NCI-H128 (cell line): ENCODE data around the gene CDKN2C.
"Not testable (repeated sequence)": the region's sequence is repeated elsewhere in the genome, so short reads cannot be mapped to it uniquely, and the experiment has no call there.

ENCODE experiments used
- DNase-seq: peaks from one replicate; lab custom pipeline; 2025; ENCODE audit not compliant: unreplicated experiment; lab: John Stamatoyannopoulos, UW

CDKN2C gene

DNA sequence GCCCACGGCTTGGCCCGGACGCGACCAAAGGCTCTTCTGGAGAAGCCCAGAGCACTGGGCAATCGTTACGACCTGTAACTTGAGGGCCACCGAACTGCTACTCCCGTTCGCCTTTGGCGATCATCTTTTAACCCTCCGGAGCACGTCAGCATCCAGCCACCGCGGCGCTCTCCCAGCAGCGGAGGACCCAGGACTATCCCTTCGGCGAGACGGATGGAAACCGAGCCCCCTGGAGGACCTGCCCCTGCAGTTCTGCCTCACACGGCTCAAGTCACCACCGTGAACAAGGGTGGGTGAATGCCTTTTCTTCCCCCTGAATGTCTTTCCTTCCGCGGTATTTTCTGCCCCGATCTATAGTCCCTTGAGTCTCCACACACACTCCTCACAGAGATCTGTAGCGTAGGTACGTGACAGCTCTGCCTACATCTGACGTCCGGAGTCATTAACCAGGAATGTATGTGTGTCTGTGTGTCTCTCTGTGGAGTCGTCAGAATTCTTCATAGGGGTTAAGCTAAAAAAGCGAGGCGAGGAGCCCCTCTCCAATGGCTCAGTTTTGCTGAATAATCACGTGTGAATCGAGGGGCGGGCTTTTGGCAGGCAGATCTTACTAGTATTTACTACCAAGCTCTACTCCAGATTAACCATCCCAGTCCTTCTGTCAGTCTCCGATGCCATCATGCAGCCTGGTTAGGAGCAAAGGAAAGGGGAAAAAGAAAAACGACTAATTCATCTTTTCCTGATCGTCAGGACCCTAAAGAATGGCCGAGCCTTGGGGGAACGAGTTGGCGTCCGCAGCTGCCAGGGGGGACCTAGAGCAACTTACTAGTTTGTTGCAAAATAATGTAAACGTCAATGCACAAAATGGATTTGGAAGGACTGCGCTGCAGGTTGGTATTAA is at the start of gene CDKN2C:
Gene CDKN2C (plus strand): TSS at position 635 of the 898 bp plus-strand sequence. CDS start 124 bp downstream, at position 759.
- peak; percentile 91 for DNase-seq

DNA sequence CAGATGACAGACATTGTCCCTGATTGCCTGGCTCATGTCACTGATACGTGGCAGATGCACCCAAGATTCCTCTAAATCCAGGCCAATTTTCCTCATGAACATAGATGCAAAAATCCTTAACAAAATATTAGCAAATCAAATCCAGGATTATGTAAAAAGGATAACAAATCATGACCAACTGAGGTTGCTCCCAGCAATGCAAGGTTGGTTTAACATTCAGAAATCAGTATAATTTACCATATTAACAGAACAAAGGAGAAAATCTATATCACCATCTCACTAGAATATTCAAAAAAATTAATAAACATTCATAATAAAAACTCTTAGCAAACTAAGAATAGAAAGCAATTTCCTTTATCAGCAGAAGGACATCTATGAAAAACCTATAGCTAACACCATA is 49.6 kb upstream of the CDKN2C start:
- DNase-seq: no peak

GRCh38 chr1:50921029-50921428 is 49.0 kb upstream of the CDKN2C start:
- DNase-seq: no peak

- no peak for DNase-seq
These were observed 46.5 kb upstream of the CDKN2C start for GRCh38 chr1:50923564-50923963.

GRCh38 chr1:50929376-50929958 is 40.6 kb upstream of the CDKN2C start:
- DNase-seq: no peak

GRCh38 chr1:50930193-50930592 is 39.9 kb upstream of the CDKN2C start:
- DNase-seq: no peak

- no peak for DNase-seq
These were observed 38.9 kb upstream of the CDKN2C start for GRCh38 chr1:50930965-50931737.

- not testable (repeated sequence) for DNase-seq
These were observed 38.0 kb upstream of the CDKN2C start for GRCh38 chr1:50932043-50932442.

GRCh38 chr1:50933770-50934169 is 36.3 kb upstream of the CDKN2C start:
- not testable (repeated sequence) for DNase-seq

DNA sequence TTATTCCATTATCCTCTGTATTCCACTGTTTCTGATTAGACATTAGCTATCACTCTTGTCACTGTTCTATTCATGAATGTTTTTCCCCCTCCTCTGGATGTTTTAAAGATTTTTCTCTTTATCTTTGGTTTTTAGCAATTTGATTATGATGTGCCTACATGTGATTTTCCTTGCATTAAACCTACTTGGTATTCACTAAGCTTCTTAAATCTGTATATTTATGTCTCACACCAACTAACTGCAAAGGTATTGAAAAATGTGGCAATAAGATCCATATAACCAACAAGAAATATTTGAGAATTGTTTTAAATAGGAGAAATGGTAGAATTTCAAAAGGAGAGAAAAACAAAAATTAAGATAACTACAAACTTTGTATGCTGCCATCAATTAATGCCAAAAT is 35.2 kb upstream of the CDKN2C start:
- no peak for DNase-seq

DNA sequence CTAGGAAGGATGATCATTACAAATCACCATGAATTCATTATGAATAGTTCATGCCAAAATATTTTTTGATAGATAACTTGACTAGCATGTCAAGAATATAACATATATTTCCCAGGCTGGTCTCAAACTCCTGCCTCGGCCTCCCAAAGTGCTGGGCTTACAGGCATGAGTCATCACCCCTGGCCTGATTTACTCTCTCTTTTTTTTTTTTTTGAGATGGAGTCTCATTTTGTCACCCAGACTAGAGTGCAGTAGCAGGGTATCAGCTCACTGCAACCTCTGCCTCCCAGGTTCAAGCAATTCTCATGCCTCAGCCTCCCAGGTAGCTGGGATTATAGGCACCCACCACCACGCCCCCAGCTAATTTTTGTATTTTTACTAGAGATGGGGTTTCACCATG is 34.8 kb upstream of the CDKN2C start:
- not testable (repeated sequence) for DNase-seq

DNA sequence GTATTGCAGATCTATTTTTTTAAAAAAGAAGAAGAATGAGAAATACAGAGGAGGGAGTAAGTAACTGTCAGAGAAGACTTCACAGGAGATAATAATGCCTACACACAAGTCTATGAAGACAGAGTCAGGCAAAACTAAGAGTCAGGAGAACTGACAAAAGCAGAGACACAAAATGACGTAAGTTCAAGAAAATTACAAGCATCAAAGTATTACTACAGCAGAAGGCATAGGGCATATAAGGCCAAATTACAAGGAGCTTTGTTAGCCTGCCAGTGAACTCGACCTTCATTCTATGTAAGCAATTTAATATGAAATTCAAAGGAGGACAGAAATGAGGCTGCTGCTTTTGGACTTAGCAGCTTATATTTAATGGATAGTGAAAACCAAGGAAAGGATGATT is 33.7 kb upstream of the CDKN2C start:
- no peak for DNase-seq

DNA sequence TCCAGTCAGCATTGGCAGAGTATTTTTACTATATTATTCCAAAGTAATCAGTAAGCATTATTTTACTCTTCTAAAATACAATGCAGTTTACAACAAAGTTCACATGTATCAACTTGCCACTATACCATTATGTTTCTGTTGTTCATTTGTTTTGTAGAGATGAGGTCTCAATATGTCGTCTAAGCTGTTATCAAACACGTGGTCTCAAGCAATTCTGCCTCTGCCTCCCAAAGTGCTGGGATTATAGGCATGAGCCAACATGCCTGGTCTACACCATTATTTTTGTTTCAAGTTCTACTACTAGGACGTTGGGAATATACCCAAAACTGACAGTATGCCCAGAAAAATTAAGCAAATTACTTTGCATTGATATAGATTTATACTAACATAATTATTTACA is 29.8 kb upstream of the CDKN2C start:
- no peak for DNase-seq

GRCh38 chr1:50942334-50942733 is 27.7 kb upstream of the CDKN2C start:
- no peak for DNase-seq

GRCh38 chr1:50949286-50949982 is 20.6 kb upstream of the CDKN2C start:
- no peak for DNase-seq

DNA sequence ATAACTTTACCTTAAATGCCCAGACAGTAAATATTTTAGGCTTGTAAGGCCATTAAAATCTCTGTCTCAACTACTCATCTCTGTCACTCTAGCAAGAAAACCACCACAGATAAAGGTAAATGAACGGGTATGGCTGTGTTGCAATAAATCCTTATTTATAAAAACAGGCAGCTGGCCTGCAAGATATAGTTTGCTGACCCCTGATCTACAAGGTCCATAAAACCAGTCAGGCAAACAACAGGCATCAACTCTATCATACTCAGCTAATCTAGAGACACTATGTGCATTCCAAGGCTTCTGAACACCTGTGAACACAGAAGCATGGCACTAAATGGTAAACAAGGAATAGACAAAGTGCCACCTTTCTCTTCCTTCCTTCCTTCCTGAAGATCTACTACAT is 19.6 kb upstream of the CDKN2C start:
- no peak for DNase-seq

GRCh38 chr1:50952566-50952965 is 17.5 kb upstream of the CDKN2C start:
- not testable (repeated sequence) for DNase-seq

- no peak for DNase-seq
These were observed 14.9 kb upstream of the CDKN2C start for GRCh38 chr1:50955116-50955515.

GRCh38 chr1:50959303-50959912 is 10.6 kb upstream of the CDKN2C start:
- DNase-seq: no peak
